ENCODE data around the gene B4GALNT3. TPM values are rescaled to one million over a fixed set of nuclear protein-coding genes. Genes with fewer than 3 reads are reported as not detected.

Gene B4GALNT3
- total RNA-seq, 4 donors from 2014 or later = 0.20 to 1.9 (median 0.82) TPM

- in situ Hi-C loops (cut with MboI; ENCODE audit: low sequenced_read_pairs in 4 of 4) = loop anchor here in 1 of 4 donors (25.0 kb wide), 1 partner anchor 147 kb away; no protein-coding TSS in a partner anchor
- peak; percentile 33 to 35 for ATAC-seq
- Histone ChIP-seq H3K27me3 (no peaks in the 10 kb centered on the region), H3K9me3 (no peaks in the 10 kb centered on the region), H3K27ac (peak overlapping the region; percentile 48 to 72 (median 63)), H3K4me1 (peaks cover 11 to 12% of the 10 kb centered on the region in 2 donors), H3K36me3 (no peaks in the 10 kb centered on the region), H3K4me3 (no peak overlapping the region)
- intact Hi-C loops (cut with DNase I; ENCODE audit: low total_unique reads) = no loop called here
- peak in 1 of 2 donors; percentile 62 for DNase-seq
- TF ChIP-seq POLR2A (IDR thresholded peaks at IDR 0.05) (no peak), CTCF (IDR thresholded peaks at IDR 0.05 in 4 of 5, conservative IDR thresholded peaks at IDR 0.05 in 1 of 5) (no peak)
Observed at GRCh38 chr12:590206-590750, 130.5 kb downstream of the B4GALNT3 start.

GRCh38 chr12:591167-592023 is 131.7 kb downstream of the B4GALNT3 start:
- H3K36me3 ChIP-seq = no peaks in the 10 kb centered on the region
- H3K4me1 ChIP-seq = peaks cover 11 to 12% of the 10 kb centered on the region in 2 donors
- peak; percentile 47 to 77 for DNase-seq
- intact Hi-C loops (cut with DNase I; ENCODE audit: low total_unique reads) (no loop called here), in situ Hi-C loops (cut with MboI; ENCODE audit: low sequenced_read_pairs in 4 of 4) (loop anchor here in 1 of 4 donors (25.0 kb wide), 1 partner anchor 146 kb away; no protein-coding TSS in a partner anchor)
- H3K9me3 ChIP-seq = no peaks in the 10 kb centered on the region
- TF ChIP-seq POLR2A (IDR thresholded peaks at IDR 0.05) (peak; percentile 14 to 26), CTCF (IDR thresholded peaks at IDR 0.05 in 4 of 5, conservative IDR thresholded peaks at IDR 0.05 in 1 of 5) (peak in 2 of 5 experiments; percentile 27 to 35)
- H3K27ac ChIP-seq = peak overlapping the region; percentile 65 to 78 (median 75)
- H3K27me3 ChIP-seq = no peaks in the 10 kb centered on the region
- ATAC-seq = peak; percentile 92 to 94
- no peak overlapping the region for H3K4me3 ChIP-seq

GRCh38 chr12:592024-592505 is 132.3 kb downstream of the B4GALNT3 start:
- Histone ChIP-seq H3K4me3 (no peak overlapping the region), H3K4me1 (peaks cover 11 to 12% of the 10 kb centered on the region in 2 donors), H3K36me3 (no peaks in the 10 kb centered on the region), H3K27me3 (no peaks in the 10 kb centered on the region), H3K9me3 (no peaks in the 10 kb centered on the region), H3K27ac (peak overlapping the region; percentile 65 to 78 (median 75))
- no peak for ATAC-seq
- TF ChIP-seq CTCF (IDR thresholded peaks at IDR 0.05 in 4 of 5, conservative IDR thresholded peaks at IDR 0.05 in 1 of 5) (no peak), POLR2A (IDR thresholded peaks at IDR 0.05) (no peak)
- DNase-seq = no peak
- intact Hi-C loops (cut with DNase I; ENCODE audit: low total_unique reads) = no loop called here
- in situ Hi-C loops (cut with MboI; ENCODE audit: low sequenced_read_pairs in 4 of 4) = loop anchor here in 1 of 4 donors (25.0 kb wide), 1 partner anchor 145 kb away; no protein-coding TSS in a partner anchor

- H3K4me1 ChIP-seq = peaks cover 11 to 12% of the 10 kb centered on the region in 2 donors
- no peak overlapping the region for H3K27ac ChIP-seq
- H3K36me3 ChIP-seq = no peaks in the 10 kb centered on the region
- in situ Hi-C loops (cut with MboI; ENCODE audit: low sequenced_read_pairs in 4 of 4) (loop anchor here in 1 of 4 donors (25.0 kb wide), 1 partner anchor 144 kb away; no protein-coding TSS in a partner anchor), intact Hi-C loops (cut with DNase I; ENCODE audit: low total_unique reads) (no loop called here)
- no peak for TF ChIP-seq POLR2A (IDR thresholded peaks at IDR 0.05)
- TF ChIP-seq CTCF (IDR thresholded peaks at IDR 0.05 in 4 of 5, conservative IDR thresholded peaks at IDR 0.05 in 1 of 5) = no peak
- H3K9me3 ChIP-seq = no peaks in the 10 kb centered on the region
- DNase-seq = no peak
- H3K27me3 ChIP-seq = no peaks in the 10 kb centered on the region
- H3K4me3 ChIP-seq = no peak overlapping the region
- ATAC-seq = no peak
Observed at GRCh38 chr12:593396-594270, 133.9 kb downstream of the B4GALNT3 start.

All from gastrocnemius medialis (tissue), 4 donors.